DND-41 (cell line): ENCODE results near the gene GLUD2.

Experiments used
- CTCF ChIP-seq: IDR thresholded peaks from 2 replicates; pipeline ENCODE4 v1.5.1; 2012; ENCODE audit warnings: borderline replicate concordance, low read length, moderate library complexity, mild to moderate bottlenecking; ENCODE audit not compliant: poor library complexity, severe bottlenecking; ENCODE audit errors: extremely low read depth
- EZH2 ChIP-seq: IDR thresholded peaks from 3 replicates; pipeline ENCODE4 v1.6.1; 2012; ENCODE audit warnings: borderline replicate concordance, low read depth, mild to moderate bottlenecking, moderate library complexity, low read length, inconsistent platforms; ENCODE audit not compliant: severe bottlenecking

DNA sequence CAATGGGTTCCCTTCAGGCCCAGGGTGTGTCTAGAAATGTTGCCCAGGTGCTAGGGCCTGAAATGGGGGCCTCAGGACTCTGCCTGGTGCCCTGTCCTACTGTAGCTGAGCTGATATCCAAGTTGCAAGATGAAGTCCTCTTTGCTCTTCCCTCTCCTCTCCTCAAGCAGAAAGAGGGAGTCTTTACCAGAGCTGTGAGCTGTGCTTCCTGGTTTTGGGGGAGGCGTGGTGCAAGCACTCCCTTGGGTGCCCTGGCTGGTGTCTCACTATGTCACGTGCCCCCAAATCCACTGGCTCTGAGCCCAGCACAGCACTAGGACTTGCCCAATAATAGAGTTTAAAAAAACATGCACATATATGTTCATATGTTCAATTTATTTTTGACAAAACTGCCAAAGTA is 32.6 kb upstream of the GLUD2 start:
- TF ChIP-seq EZH2, result no peak
- no peak for TF ChIP-seq CTCF
